ENCODE results near the gene CDC45. TPM values are rescaled to one million over a fixed set of nuclear protein-coding genes. Genes with fewer than 3 reads are reported as not detected.
A peak's percentile ranks its signal among the peaks of the same experiment; 100 is the strongest.

CDC45 gene
- total RNA-seq, 8 experiments from 2014 or later: 0.60 to 28.7 (median 1.2) TPM

GRCh38 chr22:19517171-19517500, 37.4 kb downstream of the CDC45 start:
- 92 to 100% methylated on average over 1 to 2 of the region's 10 CpGs; no CpG with 5 or more reads in 8 of the 10 experiments for WGBS, 10 experiments
- in situ Hi-C loops (cut with MboI; ENCODE audit: low pct_unique_long_range_greater_than_20kb in 2 of 9, low sequenced_read_pairs in 9 of 9, unreplicated experiment in 9 of 9): loop anchor here in 1 of 9 experiments (25.0 kb wide), 1 partner anchor 120 kb away; no protein-coding TSS in a partner anchor
- H3K27ac ChIP-seq: no peak overlapping the region
- peaks cover 10 to 11% of the 10 kb centered on the region in 2 donors for H3K4me1 ChIP-seq (replicated peaks in 1 of 2)
- no peak for ATAC-seq (replicated peaks in 6 of 8)
- H3K4me3 ChIP-seq: no peak overlapping the region

- Histone ChIP-seq H3K27ac (no peak overlapping the region), H3K4me3 (no peak overlapping the region), H3K4me1 (replicated peaks in 1 of 2) (peaks cover 10 to 20% of the 10 kb centered on the region in 2 donors)
- WGBS, 10 experiments: 80 to 100% (median 89%) methylated on average over 1 to 3 of the region's 12 CpGs; no CpG with 5 or more reads in 5 of the 10 experiments
- ATAC-seq (replicated peaks in 6 of 8): no peak
- in situ Hi-C loops (cut with MboI; ENCODE audit: low pct_unique_long_range_greater_than_20kb in 2 of 9, low sequenced_read_pairs in 9 of 9, unreplicated experiment in 9 of 9): loop anchor here in 1 of 9 experiments (25.0 kb wide), 1 partner anchor 119 kb away; no protein-coding TSS in a partner anchor
These were observed 38.3 kb downstream of the CDC45 start for GRCh38 chr22:19517919-19518611.

- no peak overlapping the region for H3K27ac ChIP-seq
- H3K4me1 ChIP-seq (replicated peaks in 1 of 2): peaks cover 10 to 25% of the 10 kb centered on the region in 2 donors
- 76 to 95% (median 88%) methylated on average over 1 to 4 of the region's 10 CpGs; no CpG with 5 or more reads in 4 of the 10 experiments for WGBS, 10 experiments
- ATAC-seq (replicated peaks in 6 of 8): no peak
- H3K4me3 ChIP-seq: no peak overlapping the region
- in situ Hi-C loops (cut with MboI; ENCODE audit: low pct_unique_long_range_greater_than_20kb in 2 of 9, low sequenced_read_pairs in 9 of 9, unreplicated experiment in 9 of 9): loop anchor here in 1 of 9 experiments (25.0 kb wide), 1 partner anchor 119 kb away; no protein-coding TSS in a partner anchor
These were observed 38.9 kb downstream of the CDC45 start for GRCh38 chr22:19518635-19519034.

GRCh38 chr22:19519041-19519926, 39.6 kb downstream of the CDC45 start:
- no peak for ATAC-seq (replicated peaks in 6 of 8)
- WGBS, 10 experiments: 97 to 100% (median 100%) methylated on average over 1 to 6 of the region's 17 CpGs; no CpG with 5 or more reads in 5 of the 10 experiments
- Histone ChIP-seq H3K4me1 (replicated peaks in 1 of 2) (peaks cover 10 to 26% of the 10 kb centered on the region in 2 donors), H3K4me3 (no peak overlapping the region), H3K27ac (no peak overlapping the region)
- in situ Hi-C loops (cut with MboI; ENCODE audit: low pct_unique_long_range_greater_than_20kb in 2 of 9, low sequenced_read_pairs in 9 of 9, unreplicated experiment in 9 of 9): loop anchor here in 1 of 9 experiments (25.0 kb wide), 1 partner anchor 118 kb away; no protein-coding TSS in a partner anchor

- H3K27ac ChIP-seq: no peak overlapping the region
- ATAC-seq (replicated peaks in 6 of 8): no peak
- in situ Hi-C loops (cut with MboI; ENCODE audit: low pct_unique_long_range_greater_than_20kb in 2 of 9, low sequenced_read_pairs in 9 of 9, unreplicated experiment in 9 of 9): loop anchor here in 1 of 9 experiments (25.0 kb wide), 1 partner anchor 117 kb away; no protein-coding TSS in a partner anchor
- peaks cover 4 to 21% of the 10 kb centered on the region in 2 donors for H3K4me1 ChIP-seq (replicated peaks in 1 of 2)
- WGBS, 10 experiments: 83 to 100% (median 97%) methylated on average over 1 to 3 of the region's 6 CpGs; no CpG with 5 or more reads in 6 of the 10 experiments
- no peak overlapping the region for H3K4me3 ChIP-seq
These were observed 40.3 kb downstream of the CDC45 start for GRCh38 chr22:19520007-19520406.

- in situ Hi-C loops (cut with MboI; ENCODE audit: low pct_unique_long_range_greater_than_20kb in 2 of 9, low sequenced_read_pairs in 9 of 9, unreplicated experiment in 9 of 9): loop anchor here in 1 of 9 experiments (25.0 kb wide), 1 partner anchor 117 kb away; no protein-coding TSS in a partner anchor
- H3K4me1 ChIP-seq (replicated peaks in 1 of 2): peaks cover 0 to 15% of the 10 kb centered on the region in 2 donors
- H3K27ac ChIP-seq: no peak overlapping the region
- no peak for ATAC-seq (replicated peaks in 6 of 8)
- 88 to 100% (median 100%) methylated on average over 1 to 5 of the region's 10 CpGs; no CpG with 5 or more reads in 3 of the 10 experiments for WGBS, 10 experiments
- no peak overlapping the region for H3K4me3 ChIP-seq
These were observed 41.0 kb downstream of the CDC45 start for GRCh38 chr22:19520566-19521305.

- no peak overlapping the region for H3K4me3 ChIP-seq
- H3K4me1 ChIP-seq (replicated peaks in 1 of 2): peaks cover 0 to 15% of the 10 kb centered on the region in 2 donors
- H3K27ac ChIP-seq: no peak overlapping the region
- ATAC-seq (replicated peaks in 6 of 8): peak in 3 of 8 experiments; percentile 55 to 94 (median 73)
- in situ Hi-C loops (cut with MboI; ENCODE audit: low pct_unique_long_range_greater_than_20kb in 2 of 9, low sequenced_read_pairs in 9 of 9, unreplicated experiment in 9 of 9): loop anchor here in 1 of 9 experiments (25.0 kb wide), 1 partner anchor 115 kb away; no protein-coding TSS in a partner anchor
- WGBS, 10 experiments: 0 to 100% (median 79%) methylated on average over 1 to 3 of the region's 16 CpGs; no CpG with 5 or more reads in 5 of the 10 experiments
These were observed 42.6 kb downstream of the CDC45 start for GRCh38 chr22:19522190-19522880.

GRCh38 chr22:19522881-19523239, 43.1 kb downstream of the CDC45 start:
- H3K4me1 ChIP-seq (replicated peaks in 1 of 2): peaks cover 0 to 15% of the 10 kb centered on the region in 2 donors
- ATAC-seq (replicated peaks in 6 of 8): no peak
- WGBS, 10 experiments: 20 to 50% (median 30%) methylated on average over 1 to 3 of the region's 9 CpGs; no CpG with 5 or more reads in 6 of the 10 experiments
- peak overlapping the region in 1 of 5 donors; percentile 35 for H3K4me3 ChIP-seq
- in situ Hi-C loops (cut with MboI; ENCODE audit: low pct_unique_long_range_greater_than_20kb in 2 of 9, low sequenced_read_pairs in 9 of 9, unreplicated experiment in 9 of 9): loop anchor here in 1 of 9 experiments (25.0 kb wide), 1 partner anchor 114 kb away; no protein-coding TSS in a partner anchor
- no peak overlapping the region for H3K27ac ChIP-seq

GRCh38 chr22:19523240-19524169, 43.8 kb downstream of the CDC45 start:
- Histone ChIP-seq H3K4me3 (peak overlapping the region; percentile 26 to 35 (median 30)), H3K27ac (no peak overlapping the region), H3K4me1 (replicated peaks in 1 of 2) (peaks cover 0 to 15% of the 10 kb centered on the region in 2 donors)
- ATAC-seq (replicated peaks in 6 of 8): peak; percentile 6 to 79 (median 54)
- WGBS, 10 experiments: 0 to 7% (median 3%) methylated on average over 3 to 12 of the region's 99 CpGs; no CpG with 5 or more reads in 6 of the 10 experiments
- in situ Hi-C loops (cut with MboI; ENCODE audit: low pct_unique_long_range_greater_than_20kb in 2 of 9, low sequenced_read_pairs in 9 of 9, unreplicated experiment in 9 of 9): loop anchor here in 1 of 9 experiments (25.0 kb wide), 1 partner anchor 114 kb away; no protein-coding TSS in a partner anchor

GRCh38 chr22:19524170-19525115, 44.7 kb downstream of the CDC45 start, which contains the start of gene CLDN5:
Gene CLDN5 (minus strand): TSS chr22:19524410. CDS start chr22:19524255, 155 bp downstream.
- Histone ChIP-seq H3K27ac (no peak within 1 kb of the TSS), H3K4me3 (peak within 1 kb of the TSS; percentile 26 to 35 (median 30)), H3K4me1 (replicated peaks in 1 of 2) (peaks cover 0 to 15% of the 10 kb centered on the region in 2 donors)
- in situ Hi-C loops (cut with MboI; ENCODE audit: low pct_unique_long_range_greater_than_20kb in 2 of 9, low sequenced_read_pairs in 9 of 9, unreplicated experiment in 9 of 9): loop anchor here in 1 of 9 experiments (25.0 kb wide), 1 partner anchor 113 kb away; no protein-coding TSS in a partner anchor
- 0 to 35% (median 3%) methylated on average over 1 to 7 of the region's 69 CpGs; no CpG with 5 or more reads in 5 of the 10 experiments for WGBS, 10 experiments
- peak; percentile 16 to 62 (median 45) for ATAC-seq (replicated peaks in 6 of 8)

Data from motor neuron (in vitro differentiated cells).